Osteoblast (primary cell): ENCODE results near the gene ORMDL1. TPM values are rescaled to one million over a fixed set of nuclear protein-coding genes. Genes with fewer than 3 reads are reported as not detected.
A peak's percentile ranks its signal among the peaks of the same experiment; 100 is the strongest.

Experiments used
- DNase-seq: peaks from one replicate; pipeline ENCODE4 v3.0.0; 2011; ENCODE audit warnings: low spot score, mixed read lengths; ENCODE audit not compliant: insufficient read length; ENCODE audit errors: missing footprints
- H2AFZ ChIP-seq: 2 replicates; pipeline ENCODE4 v1.6.0; 2011; ENCODE audit warnings: mild to moderate bottlenecking, low read length
- H3K27ac ChIP-seq: 2 replicates; pipeline ENCODE4 v1.5.1; 2011; ENCODE audit warnings: mild to moderate bottlenecking, low read depth, low read length, moderate library complexity
- H3K27me3 ChIP-seq: 2 replicates; pipeline ENCODE4 v1.6.0; 2012; ENCODE audit warnings: mild to moderate bottlenecking, control low read depth, inconsistent platforms, low read length, moderate library complexity; ENCODE audit not compliant: insufficient read depth
- H3K36me3 ChIP-seq: 2 replicates; pipeline ENCODE4 v1.5.1; 2011; ENCODE audit warnings: mild to moderate bottlenecking, low read length, control low read depth, moderate library complexity; ENCODE audit not compliant: insufficient read depth
- H3K4me1 ChIP-seq: 2 replicates; pipeline ENCODE4 v1.5.1; 2011; ENCODE audit warnings: mild to moderate bottlenecking, low read length, control low read depth, moderate library complexity; ENCODE audit not compliant: insufficient read depth
- H3K4me2 ChIP-seq: 2 replicates; pipeline ENCODE4 v1.6.0; 2011; ENCODE audit warnings: mild to moderate bottlenecking, low read length; ENCODE audit not compliant: insufficient read depth
- H3K4me3 ChIP-seq: fragments of 200-600 bp; sonication (generic); 3 replicates; pipeline ENCODE4 v1.5.1; 2012; ENCODE audit warnings: mild to moderate bottlenecking, low read length, inconsistent platforms; ENCODE audit not compliant: insufficient read depth
- H3K79me2 ChIP-seq: 2 replicates; pipeline ENCODE4 v1.6.0; 2012; ENCODE audit warnings: mild to moderate bottlenecking, low read length, control low read depth, inconsistent platforms; ENCODE audit not compliant: insufficient read depth
- H3K9me3 ChIP-seq: 2 replicates; pipeline ENCODE4 v1.5.1; 2011; ENCODE audit warnings: low read depth, low read length, control low read depth
- H4K20me1 ChIP-seq: 2 replicates; pipeline ENCODE4 v1.6.0; 2012; ENCODE audit warnings: mild to moderate bottlenecking, low read length, control low read depth; ENCODE audit not compliant: insufficient read depth
- total RNA-seq: library from RNA; depleted of rRNA; stranded (reverse); fragments of >200 nt; gene quantifications from 2 replicates; pipeline ENCODE4 v1.2.3, GENCODE V29; 2012
- TF ChIP-seq, protein P1 (sequence below): IDR thresholded peaks from 2 replicates; pipeline ENCODE4 v1.5.1; 2011; ENCODE audit warnings: mild to moderate bottlenecking, low read depth, low read length, moderate library complexity; ENCODE audit errors: extremely low read depth

ORMDL1 gene
- total RNA-seq, 1 donor: 42.3 TPM

DNA sequence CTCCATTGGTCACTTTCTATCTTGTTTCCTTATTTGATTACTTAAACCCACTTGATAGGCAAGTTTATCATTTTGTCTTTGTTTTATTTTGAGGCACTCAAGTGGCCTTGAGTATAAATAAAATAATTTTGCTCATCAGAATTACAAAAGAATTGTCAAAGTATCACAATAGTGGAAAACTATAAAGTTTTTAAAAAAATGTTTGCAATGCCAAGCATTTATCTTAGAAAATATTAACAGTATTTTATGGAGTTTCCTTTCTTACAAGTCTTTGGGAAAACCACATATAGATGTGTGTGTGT is 14.8 kb upstream of the ORMDL1 start:
- Histone ChIP-seq H3K27ac (no peak overlapping the region), H3K9me3 (no peaks in the 10 kb centered on the region), H3K4me2 (no peak overlapping the region), H4K20me1 (no peaks in the 10 kb centered on the region), H3K27me3 (no peaks in the 10 kb centered on the region), H3K79me2 (peaks cover 6% of the 10 kb centered on the region), H2AFZ (no peak overlapping the region), H3K4me3 (no peak overlapping the region), H3K36me3 (peaks cover 32% of the 10 kb centered on the region), H3K4me1 (peaks cover 14% of the 10 kb centered on the region)
- TF ChIP-seq, protein P1, sequence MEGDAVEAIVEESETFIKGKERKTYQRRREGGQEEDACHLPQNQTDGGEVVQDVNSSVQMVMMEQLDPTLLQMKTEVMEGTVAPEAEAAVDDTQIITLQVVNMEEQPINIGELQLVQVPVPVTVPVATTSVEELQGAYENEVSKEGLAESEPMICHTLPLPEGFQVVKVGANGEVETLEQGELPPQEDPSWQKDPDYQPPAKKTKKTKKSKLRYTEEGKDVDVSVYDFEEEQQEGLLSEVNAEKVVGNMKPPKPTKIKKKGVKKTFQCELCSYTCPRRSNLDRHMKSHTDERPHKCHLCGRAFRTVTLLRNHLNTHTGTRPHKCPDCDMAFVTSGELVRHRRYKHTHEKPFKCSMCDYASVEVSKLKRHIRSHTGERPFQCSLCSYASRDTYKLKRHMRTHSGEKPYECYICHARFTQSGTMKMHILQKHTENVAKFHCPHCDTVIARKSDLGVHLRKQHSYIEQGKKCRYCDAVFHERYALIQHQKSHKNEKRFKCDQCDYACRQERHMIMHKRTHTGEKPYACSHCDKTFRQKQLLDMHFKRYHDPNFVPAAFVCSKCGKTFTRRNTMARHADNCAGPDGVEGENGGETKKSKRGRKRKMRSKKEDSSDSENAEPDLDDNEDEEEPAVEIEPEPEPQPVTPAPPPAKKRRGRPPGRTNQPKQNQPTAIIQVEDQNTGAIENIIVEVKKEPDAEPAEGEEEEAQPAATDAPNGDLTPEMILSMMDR: no peak
- DNase-seq: no peak

DNA sequence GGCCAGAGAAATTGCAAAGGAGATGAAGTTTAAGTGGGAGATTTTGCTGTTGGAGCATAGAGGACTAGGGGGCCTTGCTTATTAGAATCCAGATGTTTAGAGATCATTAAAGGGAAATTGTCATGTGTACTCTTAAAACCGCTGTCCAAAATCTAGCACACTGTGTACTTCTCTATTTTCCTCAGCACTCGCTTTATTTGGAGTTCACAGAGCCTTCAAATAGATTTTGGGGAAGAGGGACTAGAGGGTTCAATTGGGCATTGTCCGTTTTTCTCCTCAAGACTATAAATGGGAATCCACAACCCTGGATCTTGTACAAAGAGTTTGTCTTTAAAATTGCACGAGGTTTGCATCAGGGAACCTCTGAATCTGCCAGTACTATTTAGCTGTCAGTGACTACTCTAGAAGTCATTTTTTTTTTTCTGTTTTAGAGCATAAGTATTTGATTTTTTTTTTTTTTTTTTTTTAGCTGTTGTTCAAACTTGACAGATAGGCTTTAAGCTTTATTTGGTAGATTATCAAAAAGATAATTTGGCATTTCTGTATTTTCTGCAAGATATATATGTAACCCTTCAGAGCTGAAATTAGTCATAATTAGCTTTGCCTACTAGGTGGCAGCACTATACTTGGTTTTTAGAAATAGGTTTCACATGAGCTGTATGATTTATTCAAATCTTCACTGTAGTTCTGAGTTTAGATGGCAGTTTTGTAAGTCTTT is 14.3 kb upstream of the ORMDL1 start:
- TF ChIP-seq, protein P1: peak; percentile 63
- H3K4me1 ChIP-seq: peaks cover 14% of the 10 kb centered on the region
- no peak for DNase-seq
- no peak overlapping the region for H3K4me2 ChIP-seq
- no peak overlapping the region for H3K4me3 ChIP-seq
- H3K36me3 ChIP-seq: peaks cover 36% of the 10 kb centered on the region
- H2AFZ ChIP-seq: no peak overlapping the region
- H3K79me2 ChIP-seq: peaks cover 6% of the 10 kb centered on the region
- no peak overlapping the region for H3K27ac ChIP-seq
- H4K20me1 ChIP-seq: no peaks in the 10 kb centered on the region
- no peaks in the 10 kb centered on the region for H3K27me3 ChIP-seq
- H3K9me3 ChIP-seq: no peaks in the 10 kb centered on the region

GRCh38 chr2:189797902-189798301 is 13.8 kb upstream of the ORMDL1 start:
- H3K36me3 ChIP-seq: peaks cover 40% of the 10 kb centered on the region

GRCh38 chr2:189794310-189794709 is 10.2 kb upstream of the ORMDL1 start:
- TF ChIP-seq, protein P1: no peak
- no peak overlapping the region for H2AFZ ChIP-seq
- peaks cover 2% of the 10 kb centered on the region for H3K4me1 ChIP-seq
- no peak overlapping the region for H3K27ac ChIP-seq
- no peaks in the 10 kb centered on the region for H3K27me3 ChIP-seq
- H3K79me2 ChIP-seq: peaks cover 24% of the 10 kb centered on the region
- DNase-seq: no peak
- no peak overlapping the region for H3K4me3 ChIP-seq
- H3K36me3 ChIP-seq: peaks cover 42% of the 10 kb centered on the region
- H3K4me2 ChIP-seq: no peak overlapping the region
- H4K20me1 ChIP-seq: no peaks in the 10 kb centered on the region
- no peaks in the 10 kb centered on the region for H3K9me3 ChIP-seq

More at GRCh38 chr2:189797902-189798301, 13.8 kb upstream of the ORMDL1 start:
- H3K4me3 ChIP-seq: no peak overlapping the region
- H3K4me1 ChIP-seq: peaks cover 14% of the 10 kb centered on the region
- H4K20me1 ChIP-seq: no peaks in the 10 kb centered on the region
- no peaks in the 10 kb centered on the region for H3K9me3 ChIP-seq
- H2AFZ ChIP-seq: no peak overlapping the region
- H3K27ac ChIP-seq: no peak overlapping the region
- TF ChIP-seq, protein P1: no peak
- peaks cover 6% of the 10 kb centered on the region for H3K79me2 ChIP-seq
- no peak for DNase-seq
- no peaks in the 10 kb centered on the region for H3K27me3 ChIP-seq
- H3K4me2 ChIP-seq: no peak overlapping the region
